ENCODE results near the gene PLEKHM1.

- TF ChIP-seq RFX5 (IDR thresholded peaks at IDR 0.05) (no peak), CTCF (IDR thresholded peaks at IDR 0.05) (no peak), RAD21 (conservative IDR thresholded peaks at IDR 0.05 in 1 of 2, IDR thresholded peaks at IDR 0.05 in 1 of 2) (peak in 1 of 2 experiments; percentile 24; a peak in 1 of 5 replicates)
These were observed 39.4 kb downstream of the PLEKHM1 start for GRCh38 chr17:45451131-45451530.
